ENCODE data around the gene SLC22A5.
"Not testable (repeated sequence)": the region's sequence is repeated elsewhere in the genome, so short reads cannot be mapped to it uniquely, and the experiment has no call there.

Gene SLC22A5

DNA sequence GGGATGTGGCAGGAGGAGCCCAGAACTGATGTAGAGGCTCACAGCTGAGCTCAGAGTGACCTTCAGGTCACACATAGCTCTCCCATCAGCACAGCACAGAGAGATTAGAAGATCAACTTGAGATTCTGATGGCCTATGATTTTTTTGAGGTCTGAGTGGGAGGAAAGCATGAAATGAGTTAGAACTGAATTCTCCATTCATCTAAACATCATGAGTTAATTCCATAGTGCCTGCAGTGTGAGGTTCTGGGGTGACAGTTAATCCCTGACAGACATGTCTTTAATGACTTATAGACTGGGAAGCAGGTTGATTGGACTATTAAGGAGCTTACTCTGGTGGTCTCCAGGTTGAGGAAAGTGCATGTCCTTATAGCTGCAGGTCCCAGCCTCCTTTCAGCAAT, 22.4 kb downstream of the SLC22A5 start:
- H3K4me3 ChIP-seq (replicated peaks; ENCODE audit: low read depth, low read length) = no peak overlapping the region
- TF ChIP-seq, protein P1, sequence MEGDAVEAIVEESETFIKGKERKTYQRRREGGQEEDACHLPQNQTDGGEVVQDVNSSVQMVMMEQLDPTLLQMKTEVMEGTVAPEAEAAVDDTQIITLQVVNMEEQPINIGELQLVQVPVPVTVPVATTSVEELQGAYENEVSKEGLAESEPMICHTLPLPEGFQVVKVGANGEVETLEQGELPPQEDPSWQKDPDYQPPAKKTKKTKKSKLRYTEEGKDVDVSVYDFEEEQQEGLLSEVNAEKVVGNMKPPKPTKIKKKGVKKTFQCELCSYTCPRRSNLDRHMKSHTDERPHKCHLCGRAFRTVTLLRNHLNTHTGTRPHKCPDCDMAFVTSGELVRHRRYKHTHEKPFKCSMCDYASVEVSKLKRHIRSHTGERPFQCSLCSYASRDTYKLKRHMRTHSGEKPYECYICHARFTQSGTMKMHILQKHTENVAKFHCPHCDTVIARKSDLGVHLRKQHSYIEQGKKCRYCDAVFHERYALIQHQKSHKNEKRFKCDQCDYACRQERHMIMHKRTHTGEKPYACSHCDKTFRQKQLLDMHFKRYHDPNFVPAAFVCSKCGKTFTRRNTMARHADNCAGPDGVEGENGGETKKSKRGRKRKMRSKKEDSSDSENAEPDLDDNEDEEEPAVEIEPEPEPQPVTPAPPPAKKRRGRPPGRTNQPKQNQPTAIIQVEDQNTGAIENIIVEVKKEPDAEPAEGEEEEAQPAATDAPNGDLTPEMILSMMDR (IDR thresholded peaks at IDR 0.05; ENCODE audit: low read length, missing control alignments) = no peak
- no peak for DNase-seq (ENCODE audit: low read depth)

DNA sequence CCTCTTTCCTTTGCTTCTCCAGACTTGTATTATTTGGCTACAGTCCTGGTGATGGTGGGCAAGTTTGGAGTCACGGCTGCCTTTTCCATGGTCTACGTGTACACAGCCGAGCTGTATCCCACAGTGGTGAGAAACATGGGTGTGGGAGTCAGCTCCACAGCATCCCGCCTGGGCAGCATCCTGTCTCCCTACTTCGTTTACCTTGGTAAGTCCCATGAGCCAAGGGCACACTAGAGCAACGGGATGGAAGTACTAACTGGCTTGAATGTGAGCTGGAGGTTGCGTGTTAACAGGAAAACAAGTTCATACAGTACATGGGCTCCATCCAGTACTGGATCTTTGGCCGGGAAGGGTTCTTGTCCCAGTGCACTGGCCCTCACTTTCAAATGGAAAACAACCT, 22.9 kb downstream of the SLC22A5 start:
- no peak for DNase-seq (ENCODE audit: low read depth)
- TF ChIP-seq, protein P1 (IDR thresholded peaks at IDR 0.05; ENCODE audit: low read length, missing control alignments) = no peak
- no peak overlapping the region for H3K4me3 ChIP-seq (replicated peaks; ENCODE audit: low read depth, low read length)

DNA sequence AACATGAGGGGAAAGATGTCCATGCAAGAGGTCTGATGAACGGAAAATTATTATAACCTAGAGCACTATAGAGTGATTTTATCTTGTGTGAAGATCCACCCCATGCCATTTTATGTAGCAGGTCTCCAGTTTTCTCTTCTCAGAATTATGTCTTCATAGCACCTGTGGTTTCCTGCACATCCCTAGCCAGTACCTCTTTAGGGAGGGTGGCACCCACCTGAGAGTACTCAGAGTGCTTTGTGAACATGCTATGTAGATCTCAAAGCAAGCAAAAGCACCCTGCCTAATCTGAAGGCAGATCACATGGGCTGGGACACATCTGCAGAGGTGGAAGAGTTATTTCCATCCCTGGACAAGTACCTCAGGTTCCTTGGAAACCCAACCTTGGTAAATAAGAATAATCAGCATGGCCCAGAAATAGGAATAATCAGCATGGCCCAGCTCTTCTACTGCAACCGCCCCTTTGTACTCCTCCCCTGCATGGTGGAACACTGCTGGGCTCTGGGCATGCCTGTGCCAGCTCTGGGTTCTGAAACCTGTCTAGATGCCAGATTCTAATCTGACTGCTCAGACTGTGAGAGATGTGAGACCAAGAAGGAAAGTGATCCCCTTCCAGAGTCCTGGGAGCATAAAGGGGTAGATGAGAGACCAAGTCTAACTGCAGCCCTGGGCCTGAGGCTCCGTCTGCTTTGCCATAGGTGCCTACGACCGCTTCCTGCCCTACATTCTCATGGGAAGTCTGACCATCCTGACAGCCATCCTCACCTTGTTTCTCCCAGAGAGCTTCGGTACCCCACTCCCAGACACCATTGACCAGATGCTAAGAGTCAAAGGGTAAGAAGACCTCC, 23.7 kb downstream of the SLC22A5 start:
- no peak overlapping the region for H3K4me3 ChIP-seq (replicated peaks; ENCODE audit: low read depth, low read length)
- TF ChIP-seq, protein P1 (IDR thresholded peaks at IDR 0.05; ENCODE audit: low read length, missing control alignments) = no peak
- DNase-seq (ENCODE audit: low read depth) = no peak

DNA sequence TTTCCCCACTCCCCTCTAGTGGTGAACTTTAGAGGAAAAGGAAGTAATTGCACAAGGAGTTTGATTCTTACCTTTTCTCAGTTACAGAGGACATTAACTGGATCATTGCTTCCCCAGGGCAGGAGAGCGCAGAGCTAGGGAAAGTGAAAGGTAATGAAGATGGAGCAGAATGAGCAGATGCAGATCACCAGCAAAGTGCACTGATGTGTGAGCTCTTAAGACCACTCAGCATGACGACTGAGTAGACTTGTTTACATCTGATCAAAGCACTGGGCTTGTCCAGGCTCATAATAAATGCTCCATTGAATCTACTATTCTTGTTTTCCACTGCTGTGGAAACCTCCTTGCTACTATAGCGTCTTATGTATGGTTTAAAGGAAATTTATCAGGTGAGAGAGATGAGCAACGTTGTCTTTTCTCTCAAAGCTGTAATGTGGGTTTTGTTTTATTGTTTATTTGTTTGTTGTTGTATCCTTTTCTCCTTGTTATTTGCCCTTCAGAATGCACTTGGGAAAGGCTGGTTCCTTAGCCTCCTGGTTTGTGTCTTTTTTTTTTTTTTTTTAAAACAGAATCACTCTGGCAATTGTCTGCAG, 25.3 kb downstream of the SLC22A5 start:
- TF ChIP-seq, protein P1 (IDR thresholded peaks at IDR 0.05; ENCODE audit: low read length, missing control alignments) = no peak
- H3K4me3 ChIP-seq (replicated peaks; ENCODE audit: low read depth, low read length) = no peak overlapping the region
- DNase-seq (ENCODE audit: low read depth) = no peak

DNA sequence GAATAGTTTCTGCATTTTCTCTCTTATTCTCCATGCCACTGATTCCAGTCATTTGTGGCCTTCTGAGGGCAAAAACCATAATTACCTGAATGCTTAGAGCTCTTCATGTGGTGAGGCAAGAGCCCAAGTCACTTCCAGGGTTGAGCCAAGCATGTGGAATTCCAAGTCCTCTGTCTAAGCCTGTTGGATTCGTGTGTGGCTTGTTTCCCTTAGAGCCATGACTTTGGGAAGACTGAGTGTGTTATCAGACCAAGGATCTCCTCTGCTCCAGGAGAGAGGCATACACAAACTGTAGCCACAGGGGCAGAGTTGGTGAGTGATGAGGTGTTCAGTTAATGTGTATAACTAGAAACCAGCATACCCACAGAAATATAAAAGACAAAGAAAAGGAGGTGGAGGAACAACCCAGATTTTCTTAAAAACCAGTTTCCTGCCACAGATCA, 27.1 kb downstream of the SLC22A5 start:
- DNase-seq (ENCODE audit: low read depth) = no peak
- no peak overlapping the region for H3K4me3 ChIP-seq (replicated peaks; ENCODE audit: low read depth, low read length)
- TF ChIP-seq, protein P1 (IDR thresholded peaks at IDR 0.05; ENCODE audit: low read length, missing control alignments) = no peak

DNA sequence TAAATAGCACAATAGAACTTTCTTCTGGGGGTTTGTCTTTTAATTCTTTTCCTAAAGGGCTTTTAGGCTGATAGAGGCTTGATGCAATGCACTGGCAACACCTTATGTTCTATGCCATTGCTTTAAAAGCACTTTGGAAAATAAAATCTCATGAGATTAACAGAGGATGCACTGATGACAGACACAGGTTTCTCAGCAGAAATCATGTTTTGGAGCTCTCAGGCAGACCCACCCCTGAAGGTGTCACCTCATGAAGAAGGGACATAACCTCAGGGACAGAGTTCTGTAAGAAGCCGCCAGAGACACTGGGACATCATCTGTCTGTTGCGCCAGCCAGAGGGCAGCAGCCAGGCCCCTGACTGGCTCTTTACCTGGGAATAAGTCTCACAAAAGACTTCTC, 27.7 kb downstream of the SLC22A5 start:
- no peak overlapping the region for H3K4me3 ChIP-seq (replicated peaks; ENCODE audit: low read depth, low read length)
- DNase-seq (ENCODE audit: low read depth) = no peak
- TF ChIP-seq, protein P1 (IDR thresholded peaks at IDR 0.05; ENCODE audit: low read length, missing control alignments) = no peak

DNA sequence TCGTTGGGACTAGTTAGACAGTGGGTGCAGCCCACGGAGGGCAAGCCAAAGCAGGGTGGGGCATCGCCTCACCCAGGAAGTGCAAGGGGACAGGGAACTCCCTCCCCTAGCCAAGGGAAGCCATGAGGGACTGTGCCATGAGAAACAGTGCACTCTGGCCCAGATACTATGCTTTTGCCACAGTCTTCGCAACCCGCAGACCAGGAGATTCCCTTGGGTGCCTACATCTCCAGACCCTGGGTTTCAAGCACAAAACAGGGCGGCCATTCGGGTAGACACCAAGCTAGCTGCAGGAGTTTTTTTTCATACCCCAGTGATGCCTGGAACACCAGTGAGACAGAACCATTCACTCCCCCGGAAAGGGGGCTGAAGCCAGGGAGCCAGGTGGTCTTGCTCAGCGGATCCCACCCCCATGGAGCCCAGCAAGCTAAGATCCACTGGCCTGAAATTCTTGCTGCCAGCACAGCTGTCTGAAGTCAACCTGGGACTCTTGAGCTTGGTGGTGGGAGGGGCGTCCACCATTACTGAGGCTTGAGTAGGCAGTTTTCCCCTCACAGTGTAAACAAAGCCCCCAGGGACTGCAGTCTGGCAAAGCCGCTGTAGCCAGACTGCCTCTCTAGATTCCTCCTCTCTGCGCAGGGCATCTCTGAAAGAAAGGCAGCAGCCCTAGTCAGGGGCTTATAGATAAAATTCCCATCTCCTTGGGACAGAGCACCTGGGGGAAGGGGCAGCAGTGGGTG, 28.6 kb downstream of the SLC22A5 start:
- not testable (repeated sequence) for DNase-seq (ENCODE audit: low read depth); H3K4me3 ChIP-seq (replicated peaks; ENCODE audit: low read depth, low read length)

DNA sequence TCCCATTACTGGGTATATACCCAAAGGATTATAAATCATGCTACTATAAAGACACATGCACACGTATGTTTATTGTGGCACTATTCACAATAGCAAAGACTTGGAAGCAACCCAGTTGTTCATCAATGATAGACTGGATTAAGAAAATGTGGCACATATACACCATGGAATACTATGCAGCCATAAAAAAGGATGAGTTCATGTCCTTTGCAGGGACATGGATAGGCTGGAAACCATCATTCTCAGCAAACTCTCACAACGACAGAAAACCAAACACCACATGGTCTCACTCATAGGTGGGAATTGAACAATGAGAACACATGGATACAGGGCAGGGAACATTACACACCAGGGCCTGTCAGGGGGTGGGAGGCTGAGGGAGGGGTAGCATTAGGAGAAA, 34.5 kb downstream of the SLC22A5 start:
- not testable (repeated sequence) for DNase-seq (ENCODE audit: low read depth)

More for the DNA sequence above, 34.5 kb downstream of the SLC22A5 start:
- not testable (repeated sequence) for H3K4me3 ChIP-seq (replicated peaks; ENCODE audit: low read depth, low read length)
